NCI-H1048 (cell line): ENCODE data around the gene SH3PXD2B.
"Not testable (repeated sequence)": the region's sequence is repeated elsewhere in the genome, so short reads cannot be mapped to it uniquely, and the experiment has no call there.

Experiments used
- DNase-seq: peaks from one replicate; lab custom pipeline; 2025; lab: John Stamatoyannopoulos, UW

Gene SH3PXD2B

DNA sequence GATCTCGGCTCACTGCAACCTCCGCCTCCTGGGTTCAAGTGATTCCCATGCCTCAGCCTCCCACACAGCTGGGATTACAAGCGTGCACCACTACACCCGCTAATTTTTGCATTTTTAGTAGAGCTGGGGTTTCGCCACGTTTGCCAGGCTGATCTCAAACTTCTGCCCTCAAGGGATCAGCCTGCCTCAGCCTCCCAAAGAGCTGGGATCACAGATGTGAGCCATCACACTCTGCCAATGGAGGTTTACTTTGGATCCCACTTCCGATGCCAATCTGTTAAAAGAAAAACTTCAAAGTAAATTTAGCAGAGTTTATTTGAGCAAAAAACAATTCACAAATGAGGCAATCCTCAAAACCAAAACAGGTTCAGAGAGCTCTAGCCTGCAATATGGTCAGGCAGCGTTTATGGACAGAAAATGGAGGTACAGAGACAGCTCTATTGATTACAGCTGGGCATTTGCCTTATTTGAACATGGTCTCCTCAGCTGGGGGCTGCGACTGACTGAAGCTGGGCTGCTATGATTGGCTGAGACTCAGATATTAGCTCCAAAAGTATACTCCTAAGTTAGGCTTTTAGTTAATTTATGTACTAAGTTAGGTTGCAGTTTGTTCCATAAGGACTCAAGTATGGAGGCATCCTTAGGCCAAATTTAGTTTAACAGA is 152.1 kb downstream of the SH3PXD2B start:
- DNase-seq, result no peak

DNA sequence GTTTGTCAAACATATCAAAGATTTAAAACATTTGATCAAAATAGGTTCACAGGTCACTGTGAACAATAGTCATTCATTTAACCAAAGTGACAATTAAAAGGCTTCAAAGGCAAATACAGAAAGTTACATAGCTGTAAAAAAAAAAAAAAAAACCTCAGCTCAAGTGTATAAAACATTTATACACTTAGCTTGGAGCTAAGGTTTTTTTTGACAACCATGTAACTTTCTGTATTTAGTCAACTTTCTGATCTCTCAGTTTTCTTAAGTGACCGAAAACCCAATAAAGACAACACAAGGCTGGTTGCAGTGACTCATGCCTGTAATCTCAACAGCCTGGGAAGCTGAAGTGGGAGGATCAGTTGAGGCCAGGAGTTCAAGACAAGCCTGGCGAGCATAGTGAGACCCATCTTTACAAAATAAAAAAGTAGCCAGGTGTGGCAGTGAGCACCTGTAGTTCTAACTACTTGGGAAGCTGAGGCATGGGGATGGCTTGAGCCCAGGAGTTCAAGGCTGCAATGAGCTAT is 154.3 kb downstream of the SH3PXD2B start:
- DNase-seq, result no peak

DNA sequence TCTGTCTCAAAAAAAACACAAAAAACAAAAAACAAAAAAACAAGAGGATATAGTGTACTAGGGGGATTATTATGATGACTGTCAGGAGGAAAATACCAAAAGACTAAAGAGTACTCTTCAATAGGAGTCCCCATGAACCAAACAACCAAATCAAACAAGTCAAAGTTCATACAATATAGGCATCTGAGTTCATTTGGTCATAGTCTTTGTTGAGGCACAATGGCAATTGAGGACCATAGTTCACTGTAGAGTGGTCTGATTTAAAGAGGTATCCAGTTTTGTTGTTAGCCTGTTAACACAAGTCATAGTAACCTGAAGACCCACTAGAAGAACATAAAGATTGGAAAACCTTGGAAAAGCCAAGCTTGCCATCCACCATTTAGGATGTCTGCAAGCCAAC is 159.5 kb downstream of the SH3PXD2B start:
- DNase-seq, result no peak

DNA sequence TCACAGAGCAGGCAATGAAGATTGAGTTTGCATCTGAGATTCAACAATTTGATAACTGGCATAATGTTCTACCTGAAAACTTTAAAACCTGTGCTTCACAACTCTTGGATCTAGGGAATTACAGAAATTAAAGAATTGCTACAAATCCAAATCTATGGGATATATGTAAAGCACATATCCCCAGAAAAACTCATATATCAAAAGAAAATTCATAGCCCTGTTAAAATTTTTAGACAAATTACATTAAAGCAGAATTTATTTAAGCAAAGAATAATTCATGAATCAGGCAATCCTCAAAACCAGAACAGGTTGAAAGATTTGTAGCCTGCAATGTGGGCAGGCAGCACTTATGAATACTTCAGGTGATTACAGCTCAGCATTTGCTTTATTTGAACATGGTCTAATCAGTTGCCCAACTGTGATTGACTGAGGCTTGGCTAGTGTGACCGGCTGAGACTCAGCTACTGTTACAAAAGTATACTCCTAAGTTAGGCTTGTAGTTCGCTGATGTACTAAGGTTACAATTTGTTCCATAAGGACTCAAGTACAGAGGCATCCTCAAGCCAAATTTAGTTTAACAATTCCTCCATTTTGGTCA is 160.5 kb downstream of the SH3PXD2B start:
- DNase-seq, result no peak

DNA sequence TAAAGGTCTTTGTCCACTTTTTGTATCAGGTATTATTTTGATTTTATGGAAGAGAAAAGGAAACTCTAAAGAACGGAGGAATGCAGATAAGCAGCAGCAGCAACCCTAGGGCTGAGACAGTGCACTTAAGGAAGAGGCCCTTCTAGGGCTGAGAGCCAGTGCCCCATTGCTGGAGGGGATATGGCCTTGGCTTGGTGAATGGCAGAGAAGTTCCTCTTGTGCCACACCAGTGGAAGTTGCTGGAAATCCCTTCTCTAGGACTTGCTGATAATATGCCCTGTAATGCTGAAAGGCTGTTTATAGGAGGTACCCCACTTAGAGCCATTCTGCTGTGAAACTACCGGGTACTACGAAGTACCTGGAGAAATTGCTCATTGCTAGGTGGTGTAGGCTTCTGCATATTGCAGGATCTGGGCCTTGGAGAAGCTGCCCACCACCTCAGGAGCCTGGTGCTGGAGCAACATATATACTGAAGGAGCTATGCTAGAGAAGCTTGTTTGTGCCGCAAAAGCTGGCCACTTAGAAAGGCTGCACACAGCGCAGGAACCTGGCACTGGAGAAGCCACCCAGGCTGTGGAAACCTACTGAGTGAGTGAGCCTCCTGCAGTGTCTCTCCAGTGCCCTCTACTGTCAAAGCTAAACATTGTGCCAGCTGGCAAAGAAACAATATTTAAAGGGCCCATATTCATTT is 161.1 kb downstream of the SH3PXD2B start:
- no peak for DNase-seq

DNA sequence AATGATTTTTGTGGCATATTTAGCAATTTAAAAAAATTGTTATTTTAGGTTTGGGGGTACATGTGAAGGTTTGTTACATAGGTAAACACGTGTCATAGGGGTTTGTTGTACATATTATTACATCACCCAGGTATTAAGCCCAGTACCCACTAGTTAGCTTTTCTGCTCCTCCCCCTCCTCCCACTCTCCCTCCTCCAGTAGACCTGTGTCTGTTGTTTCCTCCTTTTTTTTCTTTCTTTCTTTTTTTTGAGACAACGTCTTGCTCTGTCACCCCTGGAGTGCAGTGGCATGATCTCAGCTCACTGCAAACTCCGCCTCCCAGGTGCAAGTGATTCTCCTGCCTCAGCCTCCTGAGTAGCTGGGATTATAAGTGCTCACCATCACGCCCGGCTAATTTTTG is 162.5 kb downstream of the SH3PXD2B start:
- DNase-seq, result not testable (repeated sequence)

DNA sequence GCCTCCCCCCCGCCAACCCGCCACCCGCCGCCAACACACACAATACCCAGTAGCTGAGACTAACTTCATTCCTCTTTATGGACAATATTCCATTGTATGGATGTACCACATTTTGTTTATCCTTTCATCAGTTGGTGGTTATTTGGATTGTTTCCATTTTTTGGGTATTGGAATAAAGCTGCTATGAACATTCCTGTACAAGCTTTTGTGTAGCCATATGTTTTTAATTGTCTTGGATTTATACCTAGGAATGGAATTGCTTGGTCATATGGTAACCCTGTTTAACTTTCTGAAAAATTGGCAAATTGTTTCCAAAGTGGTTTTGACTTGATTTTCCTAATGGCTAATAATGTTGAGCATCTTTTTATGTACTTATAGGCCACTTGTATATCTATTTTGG is 165.9 kb downstream of the SH3PXD2B start:
- DNase-seq, result no peak

DNA sequence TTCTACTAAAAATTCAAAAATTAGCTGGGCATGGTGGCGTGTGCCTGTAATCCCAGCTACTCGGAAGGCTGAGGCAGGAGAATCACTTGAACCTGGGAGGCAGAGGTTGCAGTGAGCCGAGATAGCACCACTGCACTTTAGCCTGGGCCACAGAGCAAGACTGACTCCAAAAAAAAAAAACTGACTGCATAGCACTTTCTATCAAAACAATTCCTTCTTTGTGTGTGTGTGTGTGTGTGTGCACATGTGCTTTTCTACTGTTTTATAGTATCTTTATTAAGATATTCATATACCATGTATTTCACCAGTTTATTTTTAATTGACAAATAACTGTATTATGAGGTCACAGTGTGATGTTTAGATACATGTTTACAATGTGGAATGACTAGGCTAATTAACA is 167.2 kb downstream of the SH3PXD2B start:
- not testable (repeated sequence) for DNase-seq

DNA sequence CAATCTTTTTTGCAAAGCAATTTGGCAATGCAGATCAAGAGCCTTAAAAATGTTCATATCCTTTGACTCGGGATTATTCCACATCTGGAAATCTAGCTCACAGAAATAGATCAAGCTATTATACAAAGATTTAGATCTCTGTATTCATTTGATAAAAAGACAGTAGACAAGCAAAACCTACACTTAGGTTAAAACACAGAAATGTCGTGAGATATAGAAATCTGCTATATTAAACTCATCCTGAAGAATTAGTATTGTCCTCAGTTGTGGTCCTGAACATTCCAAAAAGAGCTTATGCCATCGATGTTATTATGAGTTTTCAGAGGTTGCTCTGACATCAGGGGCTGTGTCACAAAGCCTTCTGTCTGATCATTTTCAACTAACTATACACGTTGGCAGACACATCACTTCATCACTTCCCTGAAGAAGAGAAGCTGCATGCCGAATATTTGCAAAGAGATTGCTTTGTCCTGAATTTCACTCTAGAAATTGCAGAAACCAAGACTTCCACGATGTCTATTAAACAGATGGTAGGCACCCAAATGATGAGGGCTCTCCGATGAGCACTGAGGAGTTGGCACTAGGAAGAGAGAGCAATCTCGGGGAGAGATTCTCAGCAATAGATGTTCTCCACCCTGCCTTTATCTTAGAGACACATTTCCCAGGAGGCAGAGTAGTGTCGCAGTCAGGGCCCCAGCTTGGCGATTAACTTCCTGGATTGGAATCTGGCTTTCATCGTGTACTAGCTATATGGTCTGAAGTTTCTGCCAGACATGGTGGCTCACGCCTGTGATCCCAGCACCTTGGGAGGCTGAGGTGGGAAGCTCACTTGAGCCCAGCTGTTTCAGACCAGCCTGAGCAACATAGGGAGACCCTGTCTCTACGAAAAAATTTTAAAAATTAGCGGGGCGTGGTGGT is 168.8 kb downstream of the SH3PXD2B start:
- no peak for DNase-seq

DNA sequence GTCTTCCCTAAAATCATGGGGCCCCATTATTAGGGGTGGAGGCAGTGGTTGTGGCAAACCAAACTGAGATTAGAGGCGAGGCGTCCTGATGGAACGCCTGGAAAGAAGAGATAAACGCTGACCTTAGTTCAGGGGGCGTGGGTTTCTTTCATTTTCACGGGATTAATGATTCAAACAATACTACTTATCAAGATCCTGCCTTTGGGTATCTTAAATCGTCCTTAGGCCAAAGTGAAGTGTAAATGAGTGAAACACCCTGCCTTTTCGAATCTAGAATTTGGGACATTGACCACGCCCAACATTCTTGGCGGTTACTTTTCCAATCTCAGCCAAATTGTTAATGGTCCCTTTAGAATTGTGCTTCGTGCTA is 169.7 kb downstream of the SH3PXD2B start:
- DNase-seq, result no peak

DNA sequence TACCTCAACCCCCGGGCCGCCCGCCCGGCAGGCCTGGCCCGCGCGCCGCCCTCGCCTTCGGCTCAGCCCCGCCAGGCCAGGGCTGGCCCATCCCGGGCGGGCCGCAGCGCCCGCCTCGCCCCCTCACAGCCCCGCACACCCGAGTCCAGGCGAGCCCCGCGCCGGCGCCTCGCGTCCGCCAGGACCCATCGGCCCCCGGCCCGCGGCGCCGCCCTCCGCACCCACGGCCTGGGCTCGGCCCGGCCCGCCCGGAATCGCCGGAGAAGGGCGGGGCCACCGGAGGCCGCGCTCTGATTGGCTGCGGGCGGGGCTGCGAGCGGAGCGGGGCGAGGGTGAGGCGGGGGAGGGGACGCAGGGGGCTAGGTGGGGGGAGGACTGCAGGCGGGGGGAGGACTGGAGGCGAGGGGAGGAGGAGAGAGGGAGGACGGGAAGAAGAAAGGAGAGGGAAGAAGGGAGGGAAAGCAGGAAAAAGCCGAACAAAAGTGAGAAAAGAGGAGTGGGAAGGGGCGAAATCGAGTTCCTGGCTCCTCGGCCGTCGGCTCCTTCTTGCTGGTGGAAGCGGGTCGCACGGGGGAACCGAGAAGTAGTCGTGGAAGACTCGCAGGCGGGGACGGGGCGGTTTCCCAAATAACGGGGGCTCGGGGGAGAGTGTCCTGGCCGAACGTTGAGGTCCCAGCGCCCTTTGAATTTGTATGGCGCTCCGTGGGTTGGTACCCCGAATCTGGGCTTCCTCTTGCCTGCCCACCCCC is 170.3 kb downstream of the SH3PXD2B start:
- DNase-seq, result no peak

DNA sequence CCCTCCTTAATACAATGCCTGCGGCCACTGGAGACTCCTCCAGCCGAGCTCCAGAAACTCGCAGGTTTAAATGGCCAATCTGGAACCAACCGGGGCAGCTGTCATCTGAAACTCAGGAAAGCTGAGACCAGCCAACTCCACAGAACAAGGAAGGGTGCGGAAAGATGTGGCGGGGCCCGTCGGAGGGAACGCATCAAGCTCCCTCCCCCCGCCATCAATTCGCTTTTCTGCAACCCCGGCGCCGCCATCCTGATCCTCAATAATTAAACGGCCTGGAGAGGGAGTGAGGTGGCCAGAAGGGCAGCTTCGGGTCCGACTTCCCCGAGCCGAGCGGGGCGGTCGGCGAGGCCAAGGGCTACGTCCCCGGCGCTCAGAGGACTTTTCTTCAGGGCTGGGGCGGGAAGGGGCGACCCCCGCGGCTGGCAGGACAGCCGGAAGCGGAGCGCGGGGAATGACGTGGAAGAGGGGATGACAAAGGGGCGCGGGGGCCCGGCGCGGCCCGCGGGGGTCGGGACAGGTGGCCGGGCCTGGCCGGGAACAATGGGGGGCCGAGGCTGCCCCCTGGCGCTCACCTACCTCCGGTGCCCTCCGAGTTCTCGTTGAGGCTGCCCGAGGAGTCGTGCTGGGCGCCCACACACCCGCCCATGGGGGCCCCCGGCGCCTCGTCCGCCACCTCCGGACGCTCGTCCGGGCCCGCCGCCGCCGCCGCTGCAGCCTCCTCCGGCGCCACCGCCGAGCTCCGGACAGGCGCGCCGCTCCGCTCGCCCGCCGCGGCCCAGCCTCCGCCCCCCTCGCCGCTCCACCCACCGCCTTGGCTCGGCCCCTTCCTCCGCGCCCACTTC is 171.1 kb downstream of the SH3PXD2B start, which contains the start of gene UBTD2:
UBTD2 (minus strand) TSS at position 745 of the 842 bp plus-strand sequence; CDS start at position 646, 99 bp downstream.
- DNase-seq, result peak; percentile 61

DNA sequence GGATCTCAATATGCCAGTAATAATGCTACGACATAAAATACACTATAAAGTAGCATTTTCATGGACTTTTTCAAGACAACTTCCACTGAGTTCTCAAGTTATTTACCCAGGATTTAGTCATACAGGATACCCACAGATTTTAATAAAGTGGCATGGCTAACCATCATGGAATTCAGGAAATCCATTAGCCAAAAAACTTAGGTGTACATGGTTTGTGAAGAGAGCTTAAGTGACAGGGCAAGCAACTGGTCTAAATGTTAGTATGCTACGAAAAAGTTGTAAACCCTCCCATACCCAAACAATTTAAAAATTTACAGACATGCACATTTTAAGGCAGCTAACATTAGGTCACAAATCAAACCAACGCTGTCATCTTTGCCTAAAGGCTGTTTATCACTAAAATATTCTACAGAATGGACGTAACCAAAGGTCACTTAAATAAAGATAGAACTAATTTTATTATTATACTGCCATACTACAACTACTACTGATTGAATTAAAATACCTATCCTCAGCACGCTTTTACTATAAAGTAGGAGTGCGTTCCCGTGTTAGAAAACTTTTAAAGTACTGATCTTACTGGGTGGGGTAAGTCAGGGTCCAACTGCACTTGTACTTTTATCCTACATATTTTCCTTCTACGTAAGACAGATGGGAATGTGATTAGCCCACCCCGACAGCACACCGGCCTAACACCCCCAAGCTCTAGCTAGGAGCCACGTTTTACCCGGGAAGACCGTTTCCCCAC is 171.9 kb downstream of the SH3PXD2B start:
- no peak for DNase-seq

DNA sequence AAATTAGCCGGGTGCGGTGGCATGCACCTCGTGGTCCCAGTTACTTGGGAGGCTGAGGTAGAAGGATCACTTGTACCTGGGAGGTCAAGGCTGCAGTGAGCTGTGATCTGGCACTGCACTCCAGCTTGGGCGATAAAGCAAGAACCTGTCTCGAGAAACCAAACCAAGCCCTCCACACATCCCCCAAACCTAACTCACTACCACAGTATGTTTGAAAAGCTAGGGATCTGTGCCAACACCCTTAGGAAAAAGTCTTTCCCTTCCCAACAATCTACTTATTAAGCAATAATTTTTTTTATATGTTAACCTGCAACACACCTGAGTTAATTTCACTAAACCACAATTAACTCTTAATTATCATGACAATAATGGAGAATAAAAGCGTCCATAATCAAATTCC is 173.0 kb downstream of the SH3PXD2B start:
- no peak for DNase-seq

DNA sequence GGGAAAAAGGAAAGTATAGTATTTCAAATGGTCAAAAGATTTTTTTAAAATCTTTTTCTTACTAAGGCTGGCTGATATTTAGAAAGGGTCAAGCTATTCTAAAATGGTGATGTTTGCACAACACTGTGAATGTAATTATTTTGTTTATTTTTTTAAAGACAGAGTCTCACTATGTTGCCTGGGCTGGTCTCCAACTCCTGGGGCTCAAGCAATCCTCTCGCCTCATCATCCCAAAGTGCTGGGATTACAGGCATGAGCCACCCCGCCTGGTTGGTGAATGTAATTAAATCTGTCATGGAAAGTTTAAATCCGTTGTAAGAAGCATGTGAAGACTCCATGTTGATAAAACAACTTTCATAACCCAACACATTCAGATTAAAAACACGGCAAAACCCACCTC is 173.4 kb downstream of the SH3PXD2B start:
- no peak for DNase-seq

DNA sequence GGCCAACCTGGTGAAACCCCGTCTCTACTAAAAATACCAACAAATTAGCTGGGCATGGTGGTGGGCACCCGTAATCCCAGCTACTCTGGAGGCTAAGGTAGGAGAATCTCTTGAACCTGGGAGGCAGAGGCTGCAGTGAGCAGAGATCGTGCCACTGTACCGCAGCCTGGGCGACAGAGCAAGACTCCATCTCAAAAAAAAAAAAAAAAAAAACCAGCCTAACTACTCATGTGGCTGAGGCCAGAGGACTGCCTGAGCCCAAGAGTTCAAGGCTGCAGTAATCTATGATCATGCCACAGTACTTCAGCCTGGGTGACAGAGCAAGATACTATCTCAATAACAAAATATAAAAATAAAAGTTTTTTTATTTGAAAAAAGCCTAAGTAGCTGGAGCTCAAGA is 174.0 kb downstream of the SH3PXD2B start:
- DNase-seq, result no peak

DNA sequence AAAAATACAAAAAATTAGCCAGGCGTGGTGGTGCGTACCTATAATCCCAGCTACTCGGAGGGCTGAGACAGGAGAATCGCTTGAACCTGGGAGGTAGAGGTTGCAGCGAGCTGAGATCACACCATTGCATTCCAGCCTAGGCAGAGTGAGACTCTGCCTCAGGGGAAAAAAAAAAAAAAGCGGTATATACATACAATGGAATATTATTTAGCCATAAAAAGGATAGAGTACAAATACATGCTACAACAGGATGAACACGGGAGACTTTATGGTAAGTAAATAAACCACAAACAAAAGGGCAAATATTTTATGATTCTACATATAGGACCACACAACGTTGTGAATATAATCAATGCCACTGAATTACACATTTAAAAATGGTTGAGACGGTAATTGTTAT is 176.0 kb downstream of the SH3PXD2B start:
- no peak for DNase-seq

DNA sequence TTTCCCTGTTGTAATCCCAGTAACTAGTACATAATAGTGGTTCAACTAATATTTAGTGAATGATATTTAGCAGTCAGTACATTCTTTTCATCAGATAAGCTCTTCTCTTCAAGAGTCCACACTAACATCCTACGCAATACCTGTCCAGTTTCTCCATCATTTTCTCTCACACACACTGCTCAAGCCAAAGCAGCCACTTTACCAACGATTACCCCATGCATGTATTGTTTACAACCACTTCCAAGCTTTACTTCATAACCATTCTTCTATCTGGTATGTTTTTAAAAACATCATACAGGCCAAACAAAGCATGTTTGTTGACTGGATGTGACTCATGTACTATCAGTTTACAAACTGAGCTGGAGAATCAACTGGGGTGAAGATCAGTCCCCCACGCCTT is 178.1 kb downstream of the SH3PXD2B start:
- no peak for DNase-seq
